ENCODE measurements around the gene AFF3. TPM values are rescaled to one million over a fixed set of nuclear protein-coding genes. Genes with fewer than 3 reads are reported as not detected.

AFF3 gene
- total and polyA plus RNA-seq, 2 experiments from 2014 or later = 7.3 to 7.8 TPM

GRCh38 chr2:99618579-99619097 lies 523.8 kb downstream of the AFF3 start:
- Histone ChIP-seq H3K9me2 (replicated peaks; ENCODE audit: insufficient read depth) (no peaks in the 10 kb centered on the region), H3K9me3 (ENCODE audit: low read depth) (no peaks in the 10 kb centered on the region), H3K4me3 (no peak overlapping the region), H3K79me2 (no peaks in the 10 kb centered on the region), H3K27me3 (no peaks in the 10 kb centered on the region), H3K27ac (no peak overlapping the region), H3K36me3 (replicated peaks; ENCODE audit: insufficient read depth, low read depth) (no peaks in the 10 kb centered on the region), H4K20me1 (ENCODE audit: insufficient read depth, poor library complexity, severe bottlenecking) (no peaks in the 10 kb centered on the region), H2AFZ (no peak overlapping the region), H3K4me2 (no peak overlapping the region), H3K4me1 (ENCODE audit: insufficient read depth) (peaks cover 3% of the 10 kb centered on the region)
- TF ChIP-seq EZH2 (IDR thresholded peaks at IDR 0.05; ENCODE audit: borderline replicate concordance) (no peak), EZH2phosphoT487 (IDR thresholded peaks at IDR 0.05; ENCODE audit: low read depth, severe bottlenecking, unreplicated experiment) (no peak), CTCF (IDR thresholded peaks at IDR 0.05; ENCODE audit: poor library complexity) (no peak)
- no peak for DNase-seq (ENCODE audit: low spot score)
- WGBS (ENCODE audit: low lambda C conversion rate, missing lambda C conversion rate) = 88% methylated on average over 6 of the region's 6 CpGs

GRCh38 chr2:99617811-99618210 lies 524.6 kb downstream of the AFF3 start:
- H2AFZ ChIP-seq = no peak overlapping the region
- no peak overlapping the region for H3K27ac ChIP-seq
- H3K4me2 ChIP-seq = no peak overlapping the region
- no peaks in the 10 kb centered on the region for H3K27me3 ChIP-seq
- H3K79me2 ChIP-seq = no peaks in the 10 kb centered on the region
- no peaks in the 10 kb centered on the region for H3K9me3 ChIP-seq (ENCODE audit: low read depth)
- no peaks in the 10 kb centered on the region for H3K9me2 ChIP-seq (replicated peaks; ENCODE audit: insufficient read depth)
- no peak overlapping the region for H3K4me3 ChIP-seq
- no peak for TF ChIP-seq CTCF (IDR thresholded peaks at IDR 0.05; ENCODE audit: poor library complexity)
- no peak for TF ChIP-seq EZH2 (IDR thresholded peaks at IDR 0.05; ENCODE audit: borderline replicate concordance)
- TF ChIP-seq EZH2phosphoT487 (IDR thresholded peaks at IDR 0.05; ENCODE audit: low read depth, severe bottlenecking, unreplicated experiment) = no peak
- H3K4me1 ChIP-seq (ENCODE audit: insufficient read depth) = peaks cover 3% of the 10 kb centered on the region
- DNase-seq (ENCODE audit: low spot score) = no peak
- H3K36me3 ChIP-seq (replicated peaks; ENCODE audit: insufficient read depth, low read depth) = no peaks in the 10 kb centered on the region
- H4K20me1 ChIP-seq (ENCODE audit: insufficient read depth, poor library complexity, severe bottlenecking) = no peaks in the 10 kb centered on the region
- 80% methylated on average over 5 of the region's 5 CpGs for WGBS (ENCODE audit: low lambda C conversion rate, missing lambda C conversion rate)

GRCh38 chr2:99615247-99615771 lies 527.1 kb downstream of the AFF3 start:
- no peak overlapping the region for H3K4me3 ChIP-seq
- no peak overlapping the region for H3K27ac ChIP-seq
- no peaks in the 10 kb centered on the region for H3K79me2 ChIP-seq
- TF ChIP-seq CTCF (IDR thresholded peaks at IDR 0.05; ENCODE audit: poor library complexity) (no peak), EZH2phosphoT487 (IDR thresholded peaks at IDR 0.05; ENCODE audit: low read depth, severe bottlenecking, unreplicated experiment) (no peak), EZH2 (IDR thresholded peaks at IDR 0.05; ENCODE audit: borderline replicate concordance) (no peak)
- no peaks in the 10 kb centered on the region for H3K4me1 ChIP-seq (ENCODE audit: insufficient read depth)
- H4K20me1 ChIP-seq (ENCODE audit: insufficient read depth, poor library complexity, severe bottlenecking) = no peaks in the 10 kb centered on the region
- no peaks in the 10 kb centered on the region for H3K9me2 ChIP-seq (replicated peaks; ENCODE audit: insufficient read depth)
- no peak overlapping the region for H3K4me2 ChIP-seq
- no peaks in the 10 kb centered on the region for H3K27me3 ChIP-seq
- H2AFZ ChIP-seq = no peak overlapping the region
- no peak for DNase-seq (ENCODE audit: low spot score)
- 94% methylated on average over 12 of the region's 12 CpGs for WGBS (ENCODE audit: low lambda C conversion rate, missing lambda C conversion rate)
- no peaks in the 10 kb centered on the region for H3K36me3 ChIP-seq (replicated peaks; ENCODE audit: insufficient read depth, low read depth)
- no peaks in the 10 kb centered on the region for H3K9me3 ChIP-seq (ENCODE audit: low read depth)

All from hepatocyte (in vitro differentiated cells).